HG03095 (cell line): Measurements from ENCODE around the gene DDX28.
"Not testable (repeated sequence)": the region's sequence is repeated elsewhere in the genome, so short reads cannot be mapped to it uniquely, and the experiment has no call there.

Source experiments
- ATAC-seq: cut with Tn5 transposase; IDR thresholded peaks from one replicate; pipeline ENCODE4 v1.9.1; 2021; ENCODE audit warnings: moderate library complexity; ENCODE audit not compliant: unreplicated experiment

Gene DDX28

DNA sequence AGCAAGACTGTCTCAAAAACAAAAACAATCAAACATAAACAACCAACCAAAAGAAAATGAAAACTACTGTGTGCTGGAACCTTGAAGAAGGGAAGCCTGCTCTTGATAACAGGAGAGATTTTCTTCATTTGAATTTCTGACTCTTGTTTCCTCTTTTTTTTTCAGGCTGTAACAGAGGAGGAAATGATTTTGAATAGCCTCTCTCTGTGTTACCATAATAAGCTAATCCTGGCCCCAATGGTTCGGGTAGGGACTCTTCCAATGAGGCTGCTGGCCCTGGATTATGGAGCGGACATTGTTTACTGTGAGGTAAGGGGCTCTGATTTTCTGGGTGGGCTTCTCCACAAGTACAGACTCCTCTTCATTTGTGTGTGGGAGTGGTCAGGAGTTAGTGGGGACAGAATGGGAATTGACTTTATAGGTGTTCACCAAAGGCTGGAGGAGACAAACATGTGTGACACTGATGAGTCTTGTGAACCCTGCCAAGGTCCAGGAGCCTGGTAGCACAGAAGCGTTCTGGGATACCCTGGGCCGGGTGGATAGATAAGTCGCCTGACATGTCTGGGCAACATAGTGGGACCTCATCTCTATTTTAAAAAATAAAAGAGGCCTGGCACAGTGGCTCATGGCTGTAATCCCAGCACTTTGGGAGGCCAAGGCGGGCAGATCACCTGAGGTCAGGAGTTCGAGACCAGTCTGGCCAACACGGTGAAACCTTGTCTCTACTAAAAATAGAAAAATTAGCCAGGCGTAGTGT, 15.0 kb upstream of the DDX28 start:
- ATAC-seq: no peak

DNA sequence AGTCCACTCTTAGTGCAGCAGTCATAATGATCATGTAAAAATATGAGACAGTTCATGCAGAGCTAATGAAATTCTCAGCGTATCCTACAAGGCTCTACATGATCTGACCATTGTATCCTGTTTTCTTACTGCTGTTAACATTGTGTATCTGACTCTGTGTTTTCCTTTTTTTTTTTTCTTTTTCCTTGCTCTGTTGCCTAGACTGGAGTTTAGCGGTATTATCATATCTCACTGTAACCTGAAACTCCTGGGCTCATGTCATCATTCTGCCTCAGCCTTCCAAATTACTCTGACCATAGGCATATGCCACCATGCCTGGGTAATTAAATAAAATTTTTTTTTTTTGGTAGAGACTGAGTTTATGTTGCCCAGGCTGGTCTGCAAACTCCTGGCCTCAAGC, 12.2 kb upstream of the DDX28 start:
- no peak for ATAC-seq

DNA sequence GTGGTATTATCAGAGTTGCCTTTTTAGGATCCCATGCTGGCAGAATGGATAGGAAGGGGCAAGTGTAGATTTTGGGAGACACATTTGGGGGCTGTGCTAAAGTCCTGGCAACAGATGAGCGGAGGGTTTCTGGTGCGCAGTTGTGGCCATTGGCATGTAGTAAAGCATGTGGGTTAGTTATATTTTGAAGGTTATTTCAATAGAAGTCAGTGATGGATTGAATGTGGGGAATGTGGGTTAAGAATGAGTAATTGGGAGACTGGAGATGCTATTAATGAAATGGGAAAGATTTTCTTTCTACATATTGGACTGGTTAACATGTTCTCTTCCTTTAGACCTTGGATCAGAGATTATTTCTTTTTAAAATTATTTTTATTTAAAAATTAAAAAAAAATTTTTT, 10.1 kb upstream of the DDX28 start:
- no peak for ATAC-seq

DNA sequence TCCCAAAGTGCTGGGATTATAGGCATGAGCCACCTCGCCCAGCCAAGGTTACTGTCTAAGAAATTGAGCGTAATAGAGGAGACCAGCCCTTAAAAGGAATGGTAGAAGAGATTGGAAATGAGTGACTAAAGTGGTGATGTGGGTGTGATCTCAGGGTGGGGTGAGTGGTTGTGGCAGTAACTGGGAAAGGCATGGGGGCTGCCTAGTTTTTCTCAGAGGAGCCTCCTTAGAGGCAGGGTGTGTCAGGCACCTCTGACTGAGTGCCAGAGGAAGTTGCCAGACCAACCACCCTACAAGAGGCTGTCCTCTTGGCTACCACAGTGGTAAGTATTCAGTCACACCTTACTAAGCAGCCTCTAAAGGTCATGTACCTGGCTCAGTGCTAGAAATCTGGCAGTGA, 8.9 kb upstream of the DDX28 start:
- ATAC-seq: no peak

GRCh38 chr16:68030108-68030507, 7.1 kb upstream of the DDX28 start:
- ATAC-seq: not testable (repeated sequence)

- ATAC-seq: no peak
Observed at GRCh38 chr16:68028996-68029395, 6.0 kb upstream of the DDX28 start.

DNA sequence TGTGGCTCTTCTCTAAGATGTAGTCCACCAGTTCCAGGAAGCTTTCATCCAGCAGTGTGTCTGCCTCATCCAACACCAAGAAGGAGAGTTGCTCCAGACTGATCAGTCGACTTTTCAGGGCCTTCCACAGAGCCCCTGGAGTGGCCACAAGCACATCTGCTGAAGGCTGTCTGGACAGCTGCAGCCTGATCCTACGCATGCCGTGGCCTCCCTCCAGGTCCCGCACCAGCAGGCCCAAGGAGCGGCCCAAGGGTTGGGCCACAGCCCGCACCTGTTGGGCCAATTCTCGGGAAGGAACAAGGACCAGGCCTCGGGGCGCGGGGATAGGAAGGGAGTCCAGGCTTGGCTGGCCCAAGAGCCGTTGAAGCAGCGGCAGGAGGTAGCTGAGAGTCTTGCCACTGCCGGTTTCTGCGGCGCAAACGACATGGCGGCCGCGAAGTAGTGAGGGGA, 729 bp downstream of the DDX28 start:
- ATAC-seq: peak; percentile 2

GRCh38 chr16:68021490-68021889, 1.5 kb downstream of the DDX28 start:
- ATAC-seq: no peak

DNA sequence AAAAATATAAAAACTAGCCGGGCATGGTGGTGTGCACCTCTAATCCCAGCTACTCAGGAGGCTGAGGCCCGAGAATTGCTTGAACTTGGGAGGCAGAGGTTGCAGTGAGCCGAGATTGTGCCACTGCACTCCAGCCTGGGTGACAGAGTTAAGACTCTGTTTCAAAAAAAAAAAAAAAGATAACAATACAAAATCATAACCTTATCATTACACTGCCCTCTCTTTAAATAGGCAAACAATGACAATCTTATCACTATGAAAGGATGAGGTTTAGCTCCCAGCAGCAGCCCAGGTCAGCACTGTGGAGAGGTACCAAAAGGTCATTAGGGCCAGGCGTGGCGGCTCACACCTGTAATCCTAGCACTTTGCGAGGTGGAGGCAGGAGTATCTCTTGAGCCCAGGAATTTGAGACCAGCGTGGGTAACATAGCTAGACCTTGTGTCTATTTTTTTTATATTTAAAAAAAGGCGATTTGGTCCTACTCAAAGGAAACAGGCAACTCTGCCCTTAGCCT, 3.8 kb downstream of the DDX28 start:
- no peak for ATAC-seq

- no peak for ATAC-seq
Observed at GRCh38 chr16:68015681-68016080, 7.4 kb downstream of the DDX28 start, which contains the start of gene DPEP2NB. Gene DPEP2NB, minus strand, starts transcription at chr16:68015911. Its CDS starts 141 bp downstream, at chr16:68015770.

- no peak for ATAC-seq
Observed at GRCh38 chr16:68013440-68013839, 9.6 kb downstream of the DDX28 start.

- not testable (repeated sequence) for ATAC-seq
Observed at GRCh38 chr16:68009872-68010271, 13.2 kb downstream of the DDX28 start.

- ATAC-seq: no peak
Observed at GRCh38 chr16:68009157-68009735, 13.8 kb downstream of the DDX28 start.

DNA sequence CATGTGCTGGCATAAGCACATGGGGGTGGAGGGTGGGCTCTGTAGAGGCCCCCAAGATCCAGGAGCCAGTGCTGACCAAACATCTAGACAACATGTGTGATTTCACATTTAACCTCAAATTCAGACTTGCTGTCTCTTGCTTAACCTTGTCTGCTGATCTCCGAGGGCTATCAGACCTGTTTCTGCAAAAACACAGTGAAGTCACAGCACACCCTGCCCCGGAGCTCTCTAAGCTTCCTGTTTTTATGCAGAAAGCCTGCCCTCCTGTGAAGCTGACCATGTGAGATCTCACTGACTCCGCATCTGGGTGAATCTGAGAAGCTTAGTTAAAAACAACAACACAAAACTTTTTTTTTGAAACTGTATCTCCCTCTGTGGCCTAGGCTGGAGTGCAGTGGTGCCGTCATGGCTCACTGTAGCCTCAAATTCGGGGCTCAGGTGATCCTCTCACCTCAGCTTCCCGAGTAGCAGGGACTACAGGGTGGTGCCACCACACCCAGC, 17.2 kb downstream of the DDX28 start:
- ATAC-seq: no peak

DNA sequence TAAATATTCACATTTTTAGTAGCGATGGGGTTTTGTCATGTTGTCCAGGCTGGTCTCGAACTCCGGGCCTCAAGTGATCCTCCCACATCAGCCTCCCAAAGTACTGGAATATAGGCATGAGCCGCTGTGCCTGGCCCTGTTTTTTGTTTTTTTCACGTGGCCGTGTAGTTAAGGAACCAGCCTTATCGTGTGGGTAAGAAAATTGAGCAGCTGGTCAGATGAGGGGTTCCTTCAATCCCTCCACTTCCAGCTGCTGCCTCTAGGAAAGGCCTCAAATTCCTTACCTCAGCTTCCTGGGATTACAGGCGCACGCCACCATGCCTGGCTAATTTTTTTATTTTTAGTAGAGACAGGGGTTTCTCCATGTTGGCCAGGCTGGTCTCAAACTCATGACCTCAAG, 17.8 kb downstream of the DDX28 start:
- no peak for ATAC-seq

GRCh38 chr16:68003031-68003430, 20.0 kb downstream of the DDX28 start:
- ATAC-seq: no peak

GRCh38 chr16:68000450-68000849, 22.6 kb downstream of the DDX28 start:
- no peak for ATAC-seq

GRCh38 chr16:67999985-68000384, 23.0 kb downstream of the DDX28 start:
- ATAC-seq: no peak

DNA sequence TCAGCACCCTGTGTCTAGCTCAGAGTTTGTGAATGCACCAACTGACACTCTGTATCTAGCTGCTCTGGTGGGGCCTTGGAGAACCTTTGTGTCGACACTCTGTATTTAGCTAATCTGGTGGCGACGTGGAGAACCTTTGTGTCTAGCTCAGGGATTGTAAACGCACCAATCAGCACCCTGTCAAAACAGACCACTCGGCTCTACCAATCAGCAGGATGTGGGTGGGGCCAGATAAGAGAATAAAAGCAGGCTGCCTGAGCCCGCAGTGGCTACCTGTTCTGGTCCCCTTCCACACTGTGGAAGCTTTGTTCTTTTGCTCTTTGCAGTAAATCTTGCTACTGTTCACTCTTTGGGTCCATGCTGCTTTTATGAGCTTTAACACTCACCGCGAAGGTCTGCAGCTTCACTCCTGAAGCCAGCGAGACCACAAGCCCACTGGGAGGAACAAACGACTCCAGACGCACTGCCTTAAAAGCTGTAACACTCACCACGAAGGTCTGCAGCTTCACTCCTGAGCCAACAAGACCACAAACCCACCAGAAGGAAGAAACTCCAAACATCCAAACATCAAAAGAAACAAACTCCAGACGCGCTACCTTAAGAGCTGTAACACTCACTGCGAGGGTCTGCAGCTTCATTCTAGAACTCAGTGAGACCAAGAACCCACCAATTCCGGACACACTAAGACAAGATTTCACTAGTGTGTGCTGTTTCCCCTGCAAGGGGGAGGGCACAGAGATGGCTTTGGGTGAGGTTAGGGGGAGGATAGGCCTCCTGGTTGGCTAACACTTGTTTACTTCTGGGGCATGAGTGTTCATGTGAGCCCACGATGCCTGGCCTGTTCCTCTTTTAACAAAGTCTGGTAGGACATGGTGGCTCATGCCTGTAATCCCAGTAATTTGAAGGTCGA, 24.0 kb downstream of the DDX28 start, which contains the start of gene DPEP2:
Gene DPEP2 (minus strand): TSS at position 706 of the 910 bp plus-strand sequence. CDS start 6,272 bp downstream, outside the sequence.
- ATAC-seq: not testable (repeated sequence)

GRCh38 chr16:67998231-67998778, 24.7 kb downstream of the DDX28 start:
- ATAC-seq: not testable (repeated sequence)

- no peak for ATAC-seq
Observed at GRCh38 chr16:67996666-67997065, 26.4 kb downstream of the DDX28 start.
